Type B pancreatic cell (in vitro differentiated cells): ENCODE measurements around the gene NOTCH4. TPM values are rescaled to one million over a fixed set of nuclear protein-coding genes. Genes with fewer than 3 reads are reported as not detected.
A peak's percentile ranks its signal among the peaks of the same experiment; 100 is the strongest.

Source experiments
- DNase-seq: peaks from one replicate; pipeline ENCODE4 v3.0.0; 2021; ENCODE audit warnings: mixed read lengths; ENCODE audit not compliant: unreplicated experiment; ENCODE audit errors: extremely low spot score
- H3K27ac Mint-ChIP-seq: 2 replicates; pipeline ENCODE4 v1.8.0; 2021; ENCODE audit warnings: mild to moderate bottlenecking, mixed read lengths
- H3K27me3 Mint-ChIP-seq: 2 replicates; pipeline ENCODE4 v1.8.0; 2021; ENCODE audit warnings: mixed read lengths
- H3K36me3 Mint-ChIP-seq: 2 replicates; pipeline ENCODE4 v1.8.0; 2021; ENCODE audit warnings: mixed read lengths
- H3K4me1 Mint-ChIP-seq: one replicate; pipeline ENCODE4 v1.8.0; 2021; ENCODE audit warnings: mixed read lengths; ENCODE audit not compliant: unreplicated experiment
- H3K4me3 Mint-ChIP-seq: 2 replicates; pipeline ENCODE4 v1.8.0; 2021; ENCODE audit warnings: mild to moderate bottlenecking, mixed read lengths
- H3K9me3 Mint-ChIP-seq: 2 replicates; pipeline ENCODE4 v1.8.0; 2021; ENCODE audit warnings: mixed read lengths
- total RNA-seq: library from RNA; stranded (reverse); gene quantifications from 2 replicates; pipeline ENCODE4 v1.2.1, GENCODE V29; 2021; ENCODE audit warnings: low replicate concordance
- TF ChIP-seq, protein P1 (sequence below): fragments of 200-600 bp; sonication (generic); conservative IDR thresholded peaks from 2 replicates; pipeline ENCODE4 v1.5.0; 2021; ENCODE audit warnings: antibody characterized with exemption, mild to moderate bottlenecking

The NOTCH4 gene
- total RNA-seq, 1 donor from 2014 or later, result 1.9 TPM

DNA sequence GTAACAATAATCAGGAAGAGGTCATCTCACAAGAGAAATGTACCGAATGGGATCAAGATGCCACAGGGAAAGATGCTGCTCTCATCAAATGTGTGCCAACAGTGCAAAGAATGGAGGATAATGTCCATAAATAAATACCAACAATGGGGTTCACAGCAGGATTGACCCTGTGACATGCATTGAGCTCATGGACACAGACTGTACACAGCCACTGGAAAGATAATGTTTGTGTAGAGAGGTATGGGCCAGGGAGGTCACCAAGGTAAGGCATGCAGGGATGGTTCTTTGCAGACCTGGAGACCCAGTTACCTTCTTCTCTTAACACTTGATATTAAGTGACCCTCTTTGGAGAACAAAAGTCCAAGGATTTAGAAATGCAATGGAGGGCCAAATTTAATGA is 49.5 kb downstream of the NOTCH4 start:
- no peaks in the 10 kb centered on the region for H3K27me3 Mint-ChIP-seq
- no peaks in the 10 kb centered on the region for H3K9me3 Mint-ChIP-seq
- H3K27ac Mint-ChIP-seq, result no peak overlapping the region
- TF ChIP-seq, protein P1, sequence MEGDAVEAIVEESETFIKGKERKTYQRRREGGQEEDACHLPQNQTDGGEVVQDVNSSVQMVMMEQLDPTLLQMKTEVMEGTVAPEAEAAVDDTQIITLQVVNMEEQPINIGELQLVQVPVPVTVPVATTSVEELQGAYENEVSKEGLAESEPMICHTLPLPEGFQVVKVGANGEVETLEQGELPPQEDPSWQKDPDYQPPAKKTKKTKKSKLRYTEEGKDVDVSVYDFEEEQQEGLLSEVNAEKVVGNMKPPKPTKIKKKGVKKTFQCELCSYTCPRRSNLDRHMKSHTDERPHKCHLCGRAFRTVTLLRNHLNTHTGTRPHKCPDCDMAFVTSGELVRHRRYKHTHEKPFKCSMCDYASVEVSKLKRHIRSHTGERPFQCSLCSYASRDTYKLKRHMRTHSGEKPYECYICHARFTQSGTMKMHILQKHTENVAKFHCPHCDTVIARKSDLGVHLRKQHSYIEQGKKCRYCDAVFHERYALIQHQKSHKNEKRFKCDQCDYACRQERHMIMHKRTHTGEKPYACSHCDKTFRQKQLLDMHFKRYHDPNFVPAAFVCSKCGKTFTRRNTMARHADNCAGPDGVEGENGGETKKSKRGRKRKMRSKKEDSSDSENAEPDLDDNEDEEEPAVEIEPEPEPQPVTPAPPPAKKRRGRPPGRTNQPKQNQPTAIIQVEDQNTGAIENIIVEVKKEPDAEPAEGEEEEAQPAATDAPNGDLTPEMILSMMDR, result no peak
- peaks cover 43% of the 10 kb centered on the region for H3K4me1 Mint-ChIP-seq
- peak overlapping the region; percentile 98 for H3K4me3 Mint-ChIP-seq
- no peak for DNase-seq
- H3K36me3 Mint-ChIP-seq, result peaks cover 26% of the 10 kb centered on the region

DNA sequence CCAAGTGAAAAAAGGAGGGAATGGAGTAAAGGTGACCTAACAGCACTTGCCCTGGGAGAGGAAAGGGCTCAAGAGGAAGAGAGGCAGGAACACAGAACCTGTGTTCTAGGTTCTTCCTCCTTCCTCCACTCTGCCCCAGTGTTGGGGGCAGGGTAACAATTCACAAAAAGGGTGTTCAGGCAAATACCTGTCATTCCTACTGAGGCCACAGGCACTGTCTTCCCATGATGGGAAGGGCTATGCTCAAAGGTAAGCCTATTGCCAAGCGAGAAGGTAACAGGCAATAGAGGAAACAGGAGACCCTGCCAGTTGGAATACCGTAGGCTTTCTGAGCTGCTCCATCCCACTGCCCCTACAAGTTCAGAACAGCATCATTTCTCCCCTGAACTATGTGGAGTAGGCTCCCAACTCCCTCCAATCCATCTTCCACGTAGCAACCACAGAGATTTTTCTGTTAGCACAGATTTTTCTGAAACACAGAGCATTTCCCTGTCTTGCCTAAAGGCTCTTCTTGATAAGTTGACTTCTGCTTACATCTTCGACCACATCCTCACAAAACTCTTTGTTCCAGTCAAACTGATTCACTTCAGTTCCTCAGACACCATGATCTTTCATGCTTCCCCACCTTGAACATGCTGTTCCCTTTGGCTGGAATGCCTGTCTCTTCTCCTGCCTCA is 50.7 kb downstream of the NOTCH4 start:
- Mint-ChIP-seq H3K36me3 (peaks cover 21% of the 10 kb centered on the region), H3K27ac (peak overlapping the region; percentile 70), H3K4me3 (peak overlapping the region; percentile 51), H3K27me3 (no peaks in the 10 kb centered on the region), H3K9me3 (no peaks in the 10 kb centered on the region), H3K4me1 (peaks cover 31% of the 10 kb centered on the region)
- TF ChIP-seq, protein P1, result no peak
- DNase-seq, result no peak

DNA sequence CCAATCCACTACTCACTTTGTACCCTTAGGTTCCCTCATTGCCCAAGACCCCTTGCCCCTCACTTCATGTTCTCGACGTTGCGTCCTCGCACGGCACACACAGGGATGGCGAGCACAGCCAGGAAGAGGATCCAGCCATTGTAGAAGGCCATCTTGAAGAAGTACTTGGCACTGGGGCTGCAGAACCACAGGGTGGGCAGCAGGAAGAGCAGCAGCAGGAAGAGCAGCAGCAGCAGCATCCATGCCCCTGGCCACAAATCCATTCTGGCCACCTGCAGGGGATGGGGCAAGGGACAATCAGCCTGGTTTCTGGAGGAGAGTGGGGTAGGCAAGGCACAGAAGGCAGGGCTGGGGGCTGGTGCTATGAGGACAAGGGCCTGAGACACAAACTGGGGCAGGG is 52.6 kb downstream of the NOTCH4 start:
- Mint-ChIP-seq H3K36me3 (peaks cover 26% of the 10 kb centered on the region), H3K27me3 (no peaks in the 10 kb centered on the region), H3K9me3 (no peaks in the 10 kb centered on the region), H3K4me3 (no peak overlapping the region), H3K27ac (no peak overlapping the region), H3K4me1 (peaks cover 28% of the 10 kb centered on the region)
- DNase-seq, result no peak
- TF ChIP-seq, protein P1, result no peak

GRCh38 chr6:32170294-32170693 is 53.6 kb downstream of the NOTCH4 start:
- peaks cover 28% of the 10 kb centered on the region for H3K4me1 Mint-ChIP-seq
- H3K9me3 Mint-ChIP-seq, result no peaks in the 10 kb centered on the region
- TF ChIP-seq, protein P1, result no peak
- no peak overlapping the region for H3K4me3 Mint-ChIP-seq
- H3K27me3 Mint-ChIP-seq, result no peaks in the 10 kb centered on the region
- no peak overlapping the region for H3K27ac Mint-ChIP-seq
- H3K36me3 Mint-ChIP-seq, result peaks cover 31% of the 10 kb centered on the region
- no peak for DNase-seq

GRCh38 chr6:32168807-32169591 is 54.9 kb downstream of the NOTCH4 start:
- no peak for DNase-seq
- peaks cover 34% of the 10 kb centered on the region for H3K36me3 Mint-ChIP-seq
- H3K9me3 Mint-ChIP-seq, result no peaks in the 10 kb centered on the region
- H3K27ac Mint-ChIP-seq, result peak overlapping the region; percentile 61
- no peak overlapping the region for H3K4me3 Mint-ChIP-seq
- TF ChIP-seq, protein P1, result no peak
- peaks cover 23% of the 10 kb centered on the region for H3K4me1 Mint-ChIP-seq
- no peaks in the 10 kb centered on the region for H3K27me3 Mint-ChIP-seq
